Subcutaneous abdominal adipose tissue (tissue), 5 donors: ENCODE measurements around the gene USP6NL.

Experiments used
- H3K27ac ChIP-seq: one replicate; pipeline ENCODE4 v1.7.0; 2013; ENCODE audit warnings: low read depth, mild to moderate bottlenecking, inconsistent platforms, low read length, moderate library complexity
- H3K27me3 ChIP-seq, 5 donors: one replicate each; pipeline ENCODE4 v1.7.0; 2013; ENCODE audit warnings: low read length in 5 of 5, inconsistent platforms in 1 of 5; ENCODE audit not compliant: control insufficient read depth in 5 of 5, insufficient read depth in 4 of 5
- H3K36me3 ChIP-seq, 5 donors: one replicate each; pipeline ENCODE4 v1.7.0; 2013; ENCODE audit warnings: low read length in 5 of 5; ENCODE audit not compliant: control insufficient read depth in 5 of 5, insufficient read depth in 5 of 5
- H3K4me1 ChIP-seq, 5 donors: one replicate each; pipeline ENCODE4 v1.7.0; 2013; ENCODE audit warnings: low read length in 5 of 5, mild to moderate bottlenecking in 3 of 5, moderate library complexity in 1 of 5; ENCODE audit not compliant: control insufficient read depth in 5 of 5, insufficient read depth in 5 of 5
- H3K4me3 ChIP-seq, 5 donors: one replicate each; pipeline ENCODE4 v1.7.0; 2013; ENCODE audit warnings: low read length in 5 of 5, low read depth in 1 of 5
- H3K9ac ChIP-seq, 5 donors: one replicate each; pipeline ENCODE4 v1.7.0; 2013; ENCODE audit warnings: low read length in 5 of 5, mild to moderate bottlenecking in 4 of 5, moderate library complexity in 3 of 5
- H3K9me3 ChIP-seq, 5 donors: one replicate each; pipeline ENCODE4 v1.7.0; 2013; ENCODE audit warnings: low read length in 5 of 5; ENCODE audit not compliant: control insufficient read depth in 5 of 5
- donor health status: healthy.
- donor health status: healthy.
- donor health status: healthy.
- donor health status: healthy.
- donor health status: healthy.

USP6NL gene

GRCh38 chr10:11416974-11417373, 194.5 kb downstream of the USP6NL start:
- H3K27ac ChIP-seq: no peak overlapping the region
- no peak overlapping the region for H3K4me3 ChIP-seq
- H3K9me3 ChIP-seq: peaks cover 3 to 26% (median 19%) of the 10 kb centered on the region in 5 donors
- no peak overlapping the region for H3K9ac ChIP-seq
- H3K4me1 ChIP-seq: peaks cover 0 to 11% (median 0%) of the 10 kb centered on the region in 5 donors
- no peaks in the 10 kb centered on the region for H3K27me3 ChIP-seq
- H3K36me3 ChIP-seq: no peaks in the 10 kb centered on the region

GRCh38 chr10:11415095-11415494, 196.4 kb downstream of the USP6NL start:
- no peak overlapping the region for H3K9ac ChIP-seq
- H3K27ac ChIP-seq: no peak overlapping the region
- no peaks in the 10 kb centered on the region for H3K36me3 ChIP-seq
- peaks cover 0 to 11% (median 0%) of the 10 kb centered on the region in 5 donors for H3K4me1 ChIP-seq
- no peaks in the 10 kb centered on the region for H3K27me3 ChIP-seq
- H3K4me3 ChIP-seq: no peak overlapping the region
- peaks cover 2 to 20% (median 15%) of the 10 kb centered on the region in 5 donors for H3K9me3 ChIP-seq

DNA sequence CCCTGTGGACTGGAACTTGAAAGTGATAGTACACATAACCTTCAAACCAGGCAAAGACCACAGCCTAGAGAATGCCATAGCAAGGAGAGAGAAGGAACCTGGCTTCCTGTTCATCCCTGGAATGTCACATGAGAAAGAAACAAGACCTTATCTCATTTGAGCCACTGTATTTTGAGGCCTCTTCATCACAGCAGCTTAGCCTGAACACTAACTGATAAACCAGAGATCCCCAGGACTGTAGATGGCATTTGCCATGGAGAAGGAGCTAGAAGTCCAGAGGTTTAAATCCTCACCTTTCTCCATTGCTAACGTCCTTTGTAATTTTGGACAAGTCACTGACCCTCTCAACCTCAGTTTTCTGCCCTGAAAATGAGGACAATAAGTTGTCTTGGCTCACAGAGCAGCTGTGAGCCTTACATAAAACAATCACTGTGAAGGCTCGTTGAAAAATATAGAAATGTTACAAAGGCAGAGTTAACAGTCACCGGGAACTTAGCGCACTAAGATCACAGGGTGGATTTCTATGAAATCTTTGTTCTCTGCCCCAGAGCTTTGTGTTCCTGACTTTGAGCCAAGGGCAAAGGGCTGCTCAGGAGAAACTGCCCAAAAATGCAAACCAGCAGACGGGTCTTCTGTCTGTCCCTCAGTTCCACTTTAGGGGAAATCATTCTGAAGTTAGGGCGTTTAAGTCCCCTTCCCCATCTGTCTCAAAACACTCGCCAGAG, 197.0 kb downstream of the USP6NL start:
- peaks cover 0 to 11% (median 0%) of the 10 kb centered on the region in 5 donors for H3K4me1 ChIP-seq
- no peak overlapping the region for H3K27ac ChIP-seq
- H3K36me3 ChIP-seq: no peaks in the 10 kb centered on the region
- H3K9ac ChIP-seq: no peak overlapping the region
- H3K4me3 ChIP-seq: no peak overlapping the region
- H3K9me3 ChIP-seq: peaks cover 2 to 16% (median 15%) of the 10 kb centered on the region in 5 donors
- H3K27me3 ChIP-seq: no peaks in the 10 kb centered on the region

- peak overlapping the region in 1 of 5 donors; percentile 21 for H3K4me3 ChIP-seq
- H3K9me3 ChIP-seq: peaks cover 2 to 16% (median 12%) of the 10 kb centered on the region in 5 donors
- H3K9ac ChIP-seq: no peak overlapping the region
- H3K27me3 ChIP-seq: no peaks in the 10 kb centered on the region
- peaks cover 0 to 11% (median 0%) of the 10 kb centered on the region in 5 donors for H3K4me1 ChIP-seq
- no peak overlapping the region for H3K27ac ChIP-seq
- H3K36me3 ChIP-seq: no peaks in the 10 kb centered on the region
Measured at GRCh38 chr10:11411926-11412545, 199.4 kb downstream of the USP6NL start.

DNA sequence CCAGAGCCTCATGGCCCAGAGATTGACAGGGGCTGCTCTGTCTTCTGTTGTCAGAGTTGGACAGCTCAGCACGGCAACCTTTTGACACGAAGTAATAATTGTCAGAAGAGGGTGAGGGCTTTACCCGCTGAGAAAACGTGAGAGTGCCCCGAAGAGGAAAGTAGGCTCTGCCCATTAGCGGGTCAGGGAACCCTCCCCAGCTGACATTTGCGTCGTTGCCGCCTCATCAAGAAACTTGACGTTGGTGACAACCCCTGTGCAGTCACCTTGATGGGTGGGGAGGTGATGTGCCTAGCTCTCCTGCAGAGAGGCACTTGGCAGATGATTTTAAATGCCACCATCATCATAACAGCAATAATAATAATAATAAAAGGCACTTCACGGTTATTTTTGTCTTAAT, 202.1 kb downstream of the USP6NL start:
- H3K27ac ChIP-seq: no peak overlapping the region
- H3K36me3 ChIP-seq: no peaks in the 10 kb centered on the region
- peaks cover 2 to 16% (median 12%) of the 10 kb centered on the region in 5 donors for H3K9me3 ChIP-seq
- no peak overlapping the region for H3K9ac ChIP-seq
- H3K27me3 ChIP-seq: no peaks in the 10 kb centered on the region
- no peak overlapping the region for H3K4me3 ChIP-seq
- peaks cover 3 to 15% (median 9%) of the 10 kb centered on the region in 5 donors for H3K4me1 ChIP-seq

GRCh38 chr10:11407939-11408338, 203.5 kb downstream of the USP6NL start:
- H3K4me3 ChIP-seq: no peak overlapping the region
- no peaks in the 10 kb centered on the region for H3K36me3 ChIP-seq
- H3K9ac ChIP-seq: no peak overlapping the region
- no peak overlapping the region for H3K27ac ChIP-seq
- H3K4me1 ChIP-seq: peaks cover 3 to 18% (median 9%) of the 10 kb centered on the region in 5 donors
- H3K27me3 ChIP-seq: no peaks in the 10 kb centered on the region
- H3K9me3 ChIP-seq: peaks cover 2 to 11% (median 8%) of the 10 kb centered on the region in 5 donors

GRCh38 chr10:11406746-11407145, 204.7 kb downstream of the USP6NL start:
- Histone ChIP-seq H3K27ac (no peak overlapping the region), H3K4me3 (no peak overlapping the region), H3K27me3 (peaks cover 0 to 2% (median 0%) of the 10 kb centered on the region in 5 donors), H3K9me3 (peaks cover 0 to 2% (median 0%) of the 10 kb centered on the region in 5 donors), H3K9ac (no peak overlapping the region), H3K36me3 (no peaks in the 10 kb centered on the region), H3K4me1 (peaks cover 3 to 22% (median 9%) of the 10 kb centered on the region in 5 donors)

DNA sequence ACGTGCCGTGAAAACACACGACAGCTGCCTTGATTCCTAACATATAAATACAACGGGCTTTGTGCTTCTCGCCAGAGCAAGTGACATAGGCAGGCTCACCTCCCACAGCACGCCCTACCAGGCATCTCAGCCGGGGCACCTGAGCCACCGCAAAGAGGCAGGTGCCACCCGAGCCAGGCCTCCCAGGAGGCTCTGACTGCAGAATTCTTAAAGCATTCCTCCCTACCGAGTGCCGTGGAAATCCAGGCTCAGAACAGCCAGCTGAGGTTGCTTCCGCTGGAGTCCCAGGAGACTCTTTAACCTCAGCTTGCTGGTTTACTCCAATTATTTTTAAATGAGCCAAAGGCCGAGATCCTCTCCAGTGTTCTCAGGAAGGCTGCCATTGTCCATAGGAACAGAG, 206.5 kb downstream of the USP6NL start:
- no peak overlapping the region for H3K27ac ChIP-seq
- H3K4me3 ChIP-seq: peak overlapping the region in 1 of 5 donors; percentile 4
- H3K4me1 ChIP-seq: peaks cover 4 to 27% (median 9%) of the 10 kb centered on the region in 5 donors
- peaks cover 0 to 5% (median 0%) of the 10 kb centered on the region in 5 donors for H3K27me3 ChIP-seq
- peaks cover 0 to 2% (median 0%) of the 10 kb centered on the region in 5 donors for H3K9me3 ChIP-seq
- no peaks in the 10 kb centered on the region for H3K36me3 ChIP-seq
- no peak overlapping the region for H3K9ac ChIP-seq
